Mucosa of rectum (tissue), 2 donors: ENCODE data around the gene SCUBE1.

Source experiments
- H3K27ac ChIP-seq, 2 donors: one replicate each; pipeline ENCODE4 v1.7.0; 2013; ENCODE audit warnings: inconsistent platforms in 2 of 2, low read depth in 2 of 2, low read length in 2 of 2
- H3K27me3 ChIP-seq, 2 donors: one replicate each; pipeline ENCODE4 v1.7.0; 2013; ENCODE audit warnings: low read length in 2 of 2; ENCODE audit not compliant: control insufficient read depth in 2 of 2, insufficient read depth in 2 of 2
- H3K36me3 ChIP-seq, 2 donors: one replicate each; pipeline ENCODE4 v1.7.0; 2013; ENCODE audit warnings: low read length in 2 of 2; ENCODE audit not compliant: control insufficient read depth in 2 of 2, insufficient read depth in 2 of 2
- H3K4me1 ChIP-seq, 2 donors: one replicate each; pipeline ENCODE4 v1.7.0; 2013; ENCODE audit warnings: low read length in 2 of 2, mild to moderate bottlenecking in 1 of 2; ENCODE audit not compliant: control insufficient read depth in 2 of 2, insufficient read depth in 2 of 2
- H3K4me3 ChIP-seq, 2 donors: one replicate each; pipeline ENCODE4 v1.7.0; 2013; ENCODE audit warnings: low read length in 2 of 2
- H3K9ac ChIP-seq, 2 donors: one replicate each; pipeline ENCODE4 v1.7.0; 2013; ENCODE audit warnings: low read length in 2 of 2, low read depth in 1 of 2, mild to moderate bottlenecking in 1 of 2
- H3K9me3 ChIP-seq, 2 donors: one replicate each; pipeline ENCODE4 v1.7.0; 2013; ENCODE audit warnings: low read length in 2 of 2; ENCODE audit not compliant: control insufficient read depth in 2 of 2
- donor health status: healthy.
- donor health status: Normal muscosa, but diverticular disease.

Gene SCUBE1

DNA sequence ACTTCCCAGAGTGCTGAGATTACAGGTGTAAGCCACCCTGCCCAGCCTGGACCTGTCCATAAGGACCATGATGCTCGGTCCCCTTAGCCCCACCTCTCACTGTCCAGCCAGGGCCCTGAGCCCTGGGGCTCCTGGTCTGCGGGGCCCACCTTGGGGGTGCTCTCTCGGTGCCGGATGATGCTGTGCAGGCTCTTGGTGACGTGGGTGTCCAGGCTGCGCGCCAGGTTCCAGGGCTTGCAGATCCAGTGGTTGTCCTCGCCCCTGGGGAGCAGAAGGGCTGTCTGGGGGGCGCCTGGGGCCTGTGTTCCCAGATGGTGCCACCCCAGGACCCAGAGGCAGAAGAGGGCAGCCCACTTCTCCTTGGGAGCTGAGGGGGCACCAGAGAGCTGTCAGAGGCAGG lies 169.6 kb downstream of the SCUBE1 start:
- H3K4me3 ChIP-seq = no peak overlapping the region
- H3K9ac ChIP-seq = no peak overlapping the region
- peaks cover 12 to 28% of the 10 kb centered on the region in 2 donors for H3K4me1 ChIP-seq
- no peaks in the 10 kb centered on the region for H3K9me3 ChIP-seq
- H3K36me3 ChIP-seq = peaks cover 43 to 46% of the 10 kb centered on the region in 2 donors
- no peak overlapping the region for H3K27ac ChIP-seq
- no peaks in the 10 kb centered on the region for H3K27me3 ChIP-seq

- Histone ChIP-seq H3K27me3 (no peaks in the 10 kb centered on the region), H3K36me3 (peaks cover 49 to 51% of the 10 kb centered on the region in 2 donors), H3K9ac (no peak overlapping the region), H3K4me3 (no peak overlapping the region), H3K27ac (peak overlapping the region; percentile 95 to 96), H3K9me3 (no peaks in the 10 kb centered on the region), H3K4me1 (peaks cover 12 to 28% of the 10 kb centered on the region in 2 donors)
Observed at GRCh38 chr22:43172191-43172590, 171.0 kb downstream of the SCUBE1 start.

DNA sequence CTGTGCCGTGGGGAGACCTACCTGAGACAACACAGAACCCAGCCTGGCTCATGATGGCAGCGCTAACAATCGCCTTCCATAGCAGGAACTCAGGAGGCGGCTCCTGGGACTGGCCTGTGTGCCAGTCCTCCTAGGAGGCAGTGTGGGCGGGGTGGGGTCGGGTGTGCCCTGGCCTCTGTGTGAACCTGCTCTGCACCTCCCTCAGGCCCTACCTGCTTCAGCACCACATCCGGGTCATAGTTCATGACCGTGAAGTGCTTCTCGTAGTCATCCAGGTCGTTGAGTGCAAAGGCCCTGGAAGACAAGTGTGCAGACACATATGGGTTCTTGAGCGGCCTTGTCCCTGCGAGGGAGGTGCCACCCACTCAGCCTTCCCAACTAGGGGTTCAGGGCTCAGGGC lies 171.6 kb downstream of the SCUBE1 start:
- peak overlapping the region; percentile 65 to 78 for H3K4me3 ChIP-seq
- H3K27me3 ChIP-seq = no peaks in the 10 kb centered on the region
- peaks cover 48 to 53% of the 10 kb centered on the region in 2 donors for H3K36me3 ChIP-seq
- peak overlapping the region; percentile 83 to 84 for H3K9ac ChIP-seq
- peak overlapping the region; percentile 95 to 96 for H3K27ac ChIP-seq
- H3K9me3 ChIP-seq = no peaks in the 10 kb centered on the region
- peaks cover 12 to 28% of the 10 kb centered on the region in 2 donors for H3K4me1 ChIP-seq

DNA sequence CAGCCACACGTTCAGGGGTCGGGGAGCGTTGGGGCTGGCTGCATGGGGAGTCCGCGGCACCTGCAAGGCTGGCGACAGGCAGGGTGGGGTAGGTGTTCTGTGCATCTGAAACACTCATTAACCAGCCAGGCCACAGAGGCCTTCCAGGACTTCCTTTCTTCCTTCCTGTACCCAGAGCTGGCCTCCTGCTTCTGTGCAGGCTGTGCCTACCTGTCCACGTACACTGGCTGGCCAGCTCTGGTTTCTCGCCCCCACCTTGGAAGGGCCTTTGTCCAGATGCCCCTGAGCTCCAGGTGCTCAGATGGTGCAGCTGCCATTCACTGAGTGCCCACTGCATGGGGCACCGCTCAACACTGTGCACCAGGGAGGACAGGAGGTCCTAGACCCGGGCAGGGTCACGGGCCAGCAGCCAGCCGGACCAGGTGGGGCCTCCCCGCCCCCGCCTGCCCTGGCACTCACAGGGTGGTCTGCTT lies 172.1 kb downstream of the SCUBE1 start:
- Histone ChIP-seq H3K27me3 (no peaks in the 10 kb centered on the region), H3K27ac (peak overlapping the region; percentile 95 to 96), H3K36me3 (peaks cover 47 to 54% of the 10 kb centered on the region in 2 donors), H3K9me3 (no peaks in the 10 kb centered on the region), H3K4me3 (peak overlapping the region; percentile 65 to 78), H3K9ac (peak overlapping the region; percentile 83 to 84), H3K4me1 (peaks cover 12 to 28% of the 10 kb centered on the region in 2 donors)

- no peak overlapping the region for H3K9ac ChIP-seq
- no peak overlapping the region for H3K27ac ChIP-seq
- H3K27me3 ChIP-seq = no peaks in the 10 kb centered on the region
- peaks cover 43 to 47% of the 10 kb centered on the region in 2 donors for H3K36me3 ChIP-seq
- H3K9me3 ChIP-seq = no peaks in the 10 kb centered on the region
- H3K4me3 ChIP-seq = no peak overlapping the region
- peaks cover 12 to 28% of the 10 kb centered on the region in 2 donors for H3K4me1 ChIP-seq
Observed at GRCh38 chr22:43170131-43170480, 173.1 kb downstream of the SCUBE1 start.

DNA sequence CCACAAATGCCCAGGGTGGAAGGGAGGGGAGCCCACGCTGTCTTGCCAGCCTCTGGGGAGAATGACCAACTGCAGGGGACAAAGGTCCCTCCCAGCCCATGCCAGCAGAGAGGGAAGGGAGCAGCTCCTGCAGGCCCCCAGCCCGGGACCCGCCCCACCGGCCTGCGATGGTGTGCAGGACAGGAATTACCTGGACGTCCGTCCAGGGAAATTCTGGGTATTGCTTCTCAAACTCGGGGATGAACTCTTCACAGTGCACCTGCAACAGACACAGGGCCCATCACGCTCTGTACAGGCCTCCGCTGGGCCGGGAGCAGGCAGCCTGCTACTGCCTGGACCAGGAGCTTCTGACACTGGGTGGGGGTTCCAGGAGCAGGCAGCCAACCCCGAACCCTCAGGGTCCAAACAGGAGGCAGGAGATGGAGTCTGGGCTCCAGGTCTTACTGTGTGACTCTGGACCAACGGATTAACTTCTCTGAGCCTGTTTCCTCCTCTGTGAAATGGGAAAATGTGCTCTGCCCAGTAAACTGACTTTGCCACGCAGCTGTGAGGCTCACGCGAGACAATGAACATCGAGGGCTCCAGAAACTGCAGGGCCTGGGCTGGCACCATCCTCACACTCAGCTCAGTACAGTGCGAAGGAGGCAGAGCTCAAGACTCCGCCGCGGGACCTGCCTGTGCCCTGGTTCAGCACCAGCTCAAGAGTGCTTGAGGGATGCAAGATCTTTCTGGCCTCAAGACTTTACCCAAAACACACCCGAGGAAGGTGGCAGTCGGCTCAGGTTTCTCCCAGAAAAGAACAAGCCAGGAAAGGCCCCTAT lies 173.7 kb downstream of the SCUBE1 start:
- no peaks in the 10 kb centered on the region for H3K27me3 ChIP-seq

DNA sequence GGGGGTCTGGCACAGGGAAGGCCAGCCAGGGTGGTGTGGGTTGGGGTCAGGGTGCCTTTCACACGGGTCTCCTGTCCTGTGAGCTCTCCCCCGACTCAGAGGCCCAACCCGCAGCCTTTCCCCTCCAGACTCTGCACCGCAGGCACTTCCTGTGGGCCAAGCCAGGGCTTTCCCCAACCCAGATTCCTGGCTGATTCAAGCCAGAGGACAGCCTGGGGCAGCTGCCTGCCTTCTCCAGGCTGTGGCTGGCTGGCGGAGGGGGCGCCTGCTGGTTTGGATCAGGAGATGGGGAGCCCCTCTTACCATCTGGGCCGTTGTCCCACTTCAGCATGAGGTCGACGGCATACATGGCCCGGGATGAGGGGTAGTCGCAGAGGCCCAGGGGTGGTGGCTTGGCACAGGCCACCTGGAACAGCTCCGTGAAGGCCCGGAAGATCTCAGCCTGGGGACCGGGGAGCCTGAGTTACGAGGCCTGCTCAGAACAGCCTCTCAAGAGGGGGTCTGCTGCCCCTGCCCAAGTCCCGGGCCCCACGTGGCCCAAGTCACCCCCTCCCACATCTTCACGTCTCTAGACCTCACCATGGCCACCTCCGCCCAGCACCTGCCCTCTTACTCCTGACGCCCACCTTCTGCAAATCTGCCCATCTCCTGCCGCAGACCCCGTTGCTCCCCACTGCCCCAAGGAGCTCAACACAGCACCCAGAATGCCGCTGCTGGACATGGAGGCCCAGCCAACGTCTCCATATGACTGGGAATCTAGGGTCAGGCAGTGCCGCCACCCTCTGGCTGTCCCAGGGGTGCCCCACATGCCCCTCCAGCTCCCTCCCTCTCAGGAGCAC lies 174.5 kb downstream of the SCUBE1 start:
- Histone ChIP-seq H3K27ac (no peak overlapping the region), H3K36me3 (peaks cover 31 to 38% of the 10 kb centered on the region in 2 donors), H3K9me3 (no peaks in the 10 kb centered on the region), H3K9ac (no peak overlapping the region), H3K4me1 (peaks cover 15 to 28% of the 10 kb centered on the region in 2 donors), H3K27me3 (no peaks in the 10 kb centered on the region), H3K4me3 (no peak overlapping the region)

More for the DNA sequence above, 173.7 kb downstream of the SCUBE1 start:
- no peaks in the 10 kb centered on the region for H3K9me3 ChIP-seq
- peaks cover 12 to 28% of the 10 kb centered on the region in 2 donors for H3K4me1 ChIP-seq
- peaks cover 39 to 43% of the 10 kb centered on the region in 2 donors for H3K36me3 ChIP-seq
- H3K9ac ChIP-seq = no peak overlapping the region
- no peak overlapping the region for H3K27ac ChIP-seq
- no peak overlapping the region for H3K4me3 ChIP-seq

DNA sequence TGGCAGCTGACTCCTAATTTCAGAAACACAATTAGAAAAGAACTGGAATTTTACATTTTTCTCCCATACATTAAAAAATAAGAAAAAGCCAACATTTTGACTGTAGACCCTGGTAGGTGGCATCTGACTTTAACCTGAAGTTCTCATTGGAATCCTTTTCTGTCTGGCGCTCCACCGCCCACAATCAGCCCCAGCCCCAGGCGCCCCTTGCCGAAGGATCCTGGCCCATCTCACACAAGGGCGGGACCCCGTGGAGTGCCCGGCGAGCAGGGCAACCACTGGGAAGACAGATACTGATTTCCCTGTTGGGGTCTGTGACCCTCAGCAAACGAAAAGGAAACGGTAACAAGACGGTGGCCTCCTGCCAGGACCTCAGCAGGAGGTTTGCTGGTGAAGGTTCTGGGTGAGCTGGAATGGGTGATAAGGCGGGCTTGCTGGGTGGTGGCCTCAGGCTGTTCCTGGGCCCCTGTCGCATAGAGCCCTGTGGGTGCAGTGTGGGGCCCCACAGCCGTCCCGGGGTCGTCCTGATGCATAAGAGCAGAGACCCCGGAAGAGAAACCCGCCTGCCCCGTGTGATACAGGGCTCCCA lies 176.1 kb downstream of the SCUBE1 start:
- Histone ChIP-seq H3K36me3 (peaks cover 28 to 29% of the 10 kb centered on the region in 2 donors), H3K27me3 (no peaks in the 10 kb centered on the region), H3K4me3 (no peak overlapping the region), H3K9me3 (no peaks in the 10 kb centered on the region), H3K4me1 (peaks cover 24 to 25% of the 10 kb centered on the region in 2 donors), H3K27ac (no peak overlapping the region), H3K9ac (no peak overlapping the region)

DNA sequence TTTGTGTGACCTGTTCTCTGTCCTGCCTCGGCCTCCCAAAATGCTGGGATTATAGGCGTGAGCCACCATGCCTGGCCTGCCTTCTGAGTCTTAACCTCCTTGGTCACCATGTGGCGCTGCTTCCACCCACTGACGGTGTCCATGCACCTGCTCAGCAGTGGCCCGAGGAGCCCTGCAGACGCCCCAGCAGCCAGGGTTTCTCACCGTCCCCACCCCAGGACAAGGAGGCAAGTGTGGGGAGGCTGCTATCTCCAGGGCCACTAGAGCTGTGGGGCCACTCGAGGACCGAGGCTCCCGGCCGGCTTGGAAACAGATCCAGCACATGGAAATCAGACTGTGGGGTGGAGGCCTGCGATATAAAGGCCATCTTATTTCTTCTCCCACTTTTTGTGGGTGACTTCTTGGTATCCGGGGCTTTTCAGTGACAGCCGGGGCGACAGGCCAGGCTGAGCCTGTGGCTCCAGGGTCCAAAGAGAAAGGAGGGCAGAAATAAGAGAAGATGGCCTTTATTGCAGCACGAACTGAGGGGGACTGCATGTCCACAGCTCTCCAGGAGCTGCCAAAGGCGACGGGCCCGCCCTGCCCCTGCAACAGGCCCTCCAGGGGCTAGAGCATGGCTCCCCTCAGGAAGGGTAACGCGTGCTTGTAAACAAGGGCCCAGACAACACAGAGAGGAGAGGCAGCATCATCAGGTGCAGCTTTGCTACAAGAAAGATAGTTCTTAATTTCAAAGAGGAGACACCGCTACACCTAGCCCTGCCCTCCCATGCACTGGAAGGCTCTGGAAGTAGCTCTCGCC lies 176.8 kb downstream of the SCUBE1 start:
- H3K27me3 ChIP-seq = no peaks in the 10 kb centered on the region
- no peaks in the 10 kb centered on the region for H3K9me3 ChIP-seq
- no peak overlapping the region for H3K9ac ChIP-seq
- H3K4me3 ChIP-seq = no peak overlapping the region
- H3K36me3 ChIP-seq = peaks cover 23 to 25% of the 10 kb centered on the region in 2 donors
- H3K27ac ChIP-seq = no peak overlapping the region
- peaks cover 19 to 20% of the 10 kb centered on the region in 2 donors for H3K4me1 ChIP-seq
